H1 (cell line): ENCODE results near the gene CACNA2D3. TPM values are rescaled to one million over a fixed set of nuclear protein-coding genes. Genes with fewer than 3 reads are reported as not detected.

Experiments used
- CTCF ChIA-PET: fragments of 300-600 bp; sonication (Branson Sonifier 250); formaldehyde crosslinking; loops from one replicate; lab custom pipeline; 2021; ENCODE audit not compliant: partially characterized antibody; lab: Charles Lee
- POLR2A ChIA-PET: fragments of 300-600 bp; sonication (Branson Sonifier 250); formaldehyde crosslinking; loops from one replicate; lab custom pipeline; 2021; ENCODE audit warnings: inconsistent platforms; ENCODE audit not compliant: partially characterized antibody; lab: Charles Lee
- DNase-seq, 2 experiments: peaks; one replicate each; pipeline versions ENCODE4 v3.0.0 to v3.0.0-alpha.2; 2010 to 2022; ENCODE audit warnings: low spot score in 2 of 2, low read depth in 1 of 2, mixed read lengths in 1 of 2
- FAIRE-seq: peaks from 2 replicates; lab custom pipeline; 2011; peaks lifted over from hg19 to GRCh38; lab: Jason Lieb, UNC
- H2AFZ ChIP-seq: 2 replicates; pipeline ENCODE4 v1.8.1; 2012; ENCODE audit warnings: low read length, inconsistent platforms
- H2AK5ac ChIP-seq: 2 replicates; pipeline ENCODE4 v1.6.1; 2013; ENCODE audit warnings: low read depth, low read length
- H2BK120ac ChIP-seq: replicated peaks from 2 replicates; pipeline ENCODE3; 2013; ENCODE audit warnings: low read depth, low read length, inconsistent platforms
- H2BK12ac ChIP-seq: 2 replicates; pipeline ENCODE4 v1.6.1; 2013; ENCODE audit warnings: low read depth, low read length
- H2BK15ac ChIP-seq: 2 replicates; pipeline ENCODE4 v1.6.1; 2013; ENCODE audit warnings: low read length
- H2BK20ac ChIP-seq: 2 replicates; pipeline ENCODE4 v1.6.1; 2013; ENCODE audit warnings: low read length
- H2BK5ac ChIP-seq: 2 replicates; pipeline ENCODE4 v1.6.1; 2013; ENCODE audit warnings: low read depth, low read length
- H3K14ac ChIP-seq: 2 replicates; pipeline ENCODE4 v1.6.1; 2013; ENCODE audit warnings: inconsistent platforms; ENCODE audit not compliant: insufficient read length
- H3K18ac ChIP-seq: 2 replicates; pipeline ENCODE4 v1.6.1; 2013; ENCODE audit warnings: low read length; ENCODE audit errors: extremely low read depth
- H3K23ac ChIP-seq: 2 replicates; pipeline ENCODE4 v1.6.1; 2013; ENCODE audit warnings: inconsistent platforms; ENCODE audit not compliant: insufficient read length
- H3K23me2 ChIP-seq: 2 replicates; pipeline ENCODE4 v1.6.1; 2013; ENCODE audit warnings: low read depth, low read length
- H3K27ac ChIP-seq: 2 replicates; pipeline ENCODE4 v1.6.1; 2011; ENCODE audit warnings: low read depth, low read length, inconsistent platforms
- H3K27me3 ChIP-seq, 4 experiments: replicated peaks in 1 of 4; 1 replicate in 1 of 4; 2 replicates in 3 of 4; pipeline versions ENCODE4 v1.6.1 to v1.8.1; 2011 to 2013; ENCODE audit warnings: low read length in 3 of 4, mild to moderate bottlenecking in 3 of 4, inconsistent platforms in 2 of 4, mixed read lengths in 2 of 4, moderate library complexity in 1 of 4; ENCODE audit not compliant: control insufficient read depth in 3 of 4, insufficient read depth in 3 of 4; ENCODE audit errors: extremely low read depth in 1 of 4
- H3K36me3 ChIP-seq, 4 experiments: 2 replicates each; pipeline versions ENCODE4 v1.6.1 to v1.8.1; 2011 to 2013; ENCODE audit warnings: mild to moderate bottlenecking in 4 of 4, low read length in 3 of 4, moderate library complexity in 2 of 4, control low read depth in 1 of 4, inconsistent platforms in 1 of 4; ENCODE audit not compliant: insufficient read depth in 4 of 4, control insufficient read depth in 2 of 4
- H3K4ac ChIP-seq: replicated peaks from 2 replicates; pipeline ENCODE3; 2013; ENCODE audit warnings: low read length, low read depth, mixed read lengths, inconsistent platforms; ENCODE audit not compliant: insufficient read length
- H3K4me1 ChIP-seq, 4 experiments: replicated peaks in 1 of 4; 1 replicate in 1 of 4; 2 replicates in 3 of 4; pipeline versions ENCODE4 v1.6.1 to v1.8.1; 2011 to 2013; ENCODE audit warnings: low read length in 3 of 4, inconsistent platforms in 2 of 4, mixed read lengths in 1 of 4; ENCODE audit not compliant: insufficient read depth in 4 of 4, control insufficient read depth in 3 of 4
- H3K4me2 ChIP-seq, 2 experiments: 2 replicates each; pipeline versions ENCODE4 v1.6.1 to v1.8.1; 2011 to 2013; ENCODE audit warnings: low read depth in 2 of 2, low read length in 2 of 2, control low read depth in 1 of 2, inconsistent platforms in 1 of 2, mild to moderate bottlenecking in 1 of 2; ENCODE audit not compliant: insufficient read depth in 1 of 2
- H3K4me3 ChIP-seq, 4 experiments: fragments of 200-600, 300-600 bp in 1 of 4; sonication (generic), shearing (Covaris generic), sonication (Bioruptor Twin) in 1 of 4; 2 replicates each; pipeline versions ENCODE4 v1.5.1 to v1.8.1; 2011 to 2016; ENCODE audit warnings: low read length in 4 of 4, low read depth in 3 of 4, control low read depth in 2 of 4, inconsistent platforms in 2 of 4, mild to moderate bottlenecking in 2 of 4, mixed read lengths in 1 of 4, moderate library complexity in 1 of 4; ENCODE audit not compliant: insufficient read depth in 2 of 4; ENCODE audit errors: extremely low read depth in 1 of 4
- H3K56ac ChIP-seq: replicated peaks from 2 replicates; pipeline ENCODE3; 2013; ENCODE audit warnings: low read depth, mild to moderate bottlenecking, mixed read lengths, low read length, inconsistent platforms; ENCODE audit not compliant: insufficient read length
- H3K79me1 ChIP-seq: 2 replicates; pipeline ENCODE4 v1.6.1; 2013; ENCODE audit warnings: low read depth, low read length, control low read depth
- H3K79me2 ChIP-seq, 2 experiments: 2 replicates each; pipeline versions ENCODE4 v1.6.1 to v1.8.1; 2012 to 2013; ENCODE audit warnings: low read length in 2 of 2, mild to moderate bottlenecking in 2 of 2, inconsistent platforms in 1 of 2; ENCODE audit not compliant: insufficient read depth in 2 of 2, control insufficient read depth in 1 of 2
- H3K9ac ChIP-seq, 4 experiments: replicated peaks in 1 of 4; 1 replicate in 1 of 4; 2 replicates in 3 of 4; pipeline versions ENCODE4 v1.6.1 to v1.8.1; 2011 to 2013; ENCODE audit warnings: low read depth in 3 of 4, low read length in 3 of 4, control low read depth in 2 of 4, mild to moderate bottlenecking in 2 of 4, moderate library complexity in 2 of 4, inconsistent platforms in 1 of 4; ENCODE audit errors: extremely low read depth in 1 of 4
- H3K9me3 ChIP-seq, 2 experiments: 2 replicates each; pipeline versions ENCODE4 v1.6.1 to v1.8.1; 2012 to 2013; ENCODE audit warnings: mild to moderate bottlenecking in 2 of 2, moderate library complexity in 2 of 2, control low read depth in 1 of 2, inconsistent platforms in 1 of 2, low read depth in 1 of 2, low read length in 1 of 2, mixed read lengths in 1 of 2; ENCODE audit not compliant: insufficient read depth in 2 of 2
- H4K20me1 ChIP-seq, 2 experiments: replicated peaks in 1 of 2; 2 replicates each; pipeline versions ENCODE3 to v1.8.1; 2011 to 2013; ENCODE audit warnings: inconsistent platforms in 2 of 2, low read length in 2 of 2, mild to moderate bottlenecking in 1 of 2; ENCODE audit not compliant: insufficient read depth in 2 of 2, control insufficient read depth in 1 of 2
- H4K5ac ChIP-seq: 2 replicates; pipeline ENCODE4 v1.6.1; 2013; ENCODE audit warnings: low read length, low read depth, mixed read lengths, inconsistent platforms; ENCODE audit not compliant: insufficient read length
- H4K8ac ChIP-seq: 2 replicates; pipeline ENCODE4 v1.8.0; 2013; ENCODE audit warnings: mild to moderate bottlenecking, moderate library complexity, low read length, inconsistent platforms; ENCODE audit not compliant: insufficient read depth; ENCODE audit errors: extremely low read depth
- H4K91ac ChIP-seq: replicated peaks from 2 replicates; pipeline ENCODE3; 2013; ENCODE audit warnings: low read length, mixed read lengths, inconsistent platforms; ENCODE audit not compliant: insufficient read length
- JUN ChIP-seq: IDR thresholded peaks from 2 replicates; pipeline ENCODE4 v1.6.1; 2011; ENCODE audit warnings: low read depth, mild to moderate bottlenecking, improper control_type of control experiment, low read length
- JUND ChIP-seq: IDR thresholded peaks from 2 replicates; pipeline ENCODE4 v1.6.1; 2011; ENCODE audit warnings: mild to moderate bottlenecking, improper control_type of control experiment, low read length
- TCF12 ChIP-seq: IDR thresholded peaks from 2 replicates; pipeline ENCODE4 v1.6.1; 2011; ENCODE audit warnings: low read depth, mild to moderate bottlenecking, low read length
- USF2 ChIP-seq: IDR thresholded peaks from 2 replicates; pipeline ENCODE4 v1.6.1; 2011; ENCODE audit warnings: low read length, improper control_type of control experiment
- WGBS, 2 experiments: shearing (Covaris generic) in 1 of 2; methylation state at CpG; one replicate each; pipeline versions ENCODE4 v1.1.6 to v1.1.7; 2013 to 2015; ENCODE audit warnings: low lambda C conversion rate in 2 of 2, mixed read lengths in 2 of 2, inconsistent platforms in 1 of 2, low coverage in 1 of 2, missing lambda C conversion rate in 1 of 2; ENCODE audit not compliant: insufficient replicate concordance in 2 of 2, insufficient coverage in 1 of 2, insufficient read length in 1 of 2; ENCODE audit errors: extremely low coverage in 1 of 2, missing lambda C conversion rate in 1 of 2; 5-methylcytosine and 5-hydroxymethylcytosine counted together
- polyA plus RNA-seq, 7 experiments: library from polyadenylated mRNA; depleted of rRNA in 3 of 7; stranded (reverse) in 5 of 7; unstranded in 2 of 7; fragments of >200 nt in 5 of 7; fragments of 200-250 nt in 2 of 7; gene quantifications; 1 replicate in 5 of 7; 2 replicates in 1 of 7; 4 replicates in 1 of 7; pipeline versions ENCODE4 v1.2.1 to v1.2.3, GENCODE V29; 2011 to 2013; ENCODE audit warnings: missing spikeins in 2 of 7, mixed read lengths in 2 of 7
- total RNA-seq: library from RNA; stranded (reverse); fragmentation: NEBNext Ultra II Directional; extraction: Animal tissue kit (Norgen Biotek cat#: 25700); gene quantifications from 2 replicates; pipeline ENCODE4 v1.2.1, GENCODE V29; 2021

Gene CACNA2D3
- total and polyA plus RNA-seq, 2 of the 8 experiments (the other 6 are each of a cell fraction or from before 2014, with no cell fraction given): 1.5 to 1.8 TPM

GRCh38 chr3:54127499-54128056 lies 5.2 kb downstream of the CACNA2D3 start:
- no peaks in the 10 kb centered on the region for H4K20me1 ChIP-seq
- H3K27ac ChIP-seq: no peak overlapping the region
- 86% methylated on average over 6 of the region's 6 CpGs; no CpG with 5 or more reads in 1 of the 2 experiments for WGBS, 2 experiments
- no peaks in the 10 kb centered on the region; a peak in 1 of 8 replicates for H3K36me3 ChIP-seq
- no peak overlapping the region for H4K8ac ChIP-seq
- H3K79me1 ChIP-seq: no peaks in the 10 kb centered on the region
- no peaks in the 10 kb centered on the region for H3K9me3 ChIP-seq
- no peak overlapping the region for H3K9ac ChIP-seq
- H3K4ac ChIP-seq: no peak overlapping the region
- H2BK12ac ChIP-seq: no peak overlapping the region
- no peak overlapping the region for H2BK5ac ChIP-seq
- H3K4me1 ChIP-seq: peaks cover 0 to 11% (median 1%) of the 10 kb centered on the region in 4 experiments; a peak in 4 of 7 replicates
- DNase-seq (no peak), FAIRE-seq (no peak)
- H3K79me2 ChIP-seq: no peaks in the 10 kb centered on the region
- no peak overlapping the region for H3K56ac ChIP-seq
- H2BK120ac ChIP-seq: no peak overlapping the region
- H3K14ac ChIP-seq: no peak overlapping the region
- no peak overlapping the region for H2BK20ac ChIP-seq
- ChIA-PET POLR2A (no interaction called here), CTCF (interaction anchor here (0.7 to 1.1 kb wide), 2 partner anchors 189 to 247 kb away, joined by 4 to 5 read pairs; no protein-coding TSS in a partner anchor)
- H4K91ac ChIP-seq: no peak overlapping the region
- peaks cover 14 to 23% (median 21%) of the 10 kb centered on the region in 4 experiments for H3K27me3 ChIP-seq
- no peak overlapping the region for H3K18ac ChIP-seq
- H4K5ac ChIP-seq: no peak overlapping the region
- no peak overlapping the region for H3K4me3 ChIP-seq
- no peak overlapping the region for H2AFZ ChIP-seq
- H2AK5ac ChIP-seq: no peak overlapping the region
- no peaks in the 10 kb centered on the region; the same call in 1 of the 2 replicates for H3K23me2 ChIP-seq
- H2BK15ac ChIP-seq: no peak overlapping the region
- no peak overlapping the region for H3K23ac ChIP-seq
- H3K4me2 ChIP-seq: no peak overlapping the region
- TF ChIP-seq JUN (no peak), USF2 (no peak), JUND (no peak), TCF12 (no peak)
